Right renal pelvis (tissue), 4 donors: ENCODE results near the gene TNFSF18. TPM values are rescaled to one million over a fixed set of nuclear protein-coding genes. Genes with fewer than 3 reads are reported as not detected.

Experiments used
- polyA plus RNA-seq, 4 donors: library from polyadenylated mRNA; unstranded; fragments of 120-200 nt; gene quantifications; one replicate each; pipeline ENCODE4 v1.2.1, GENCODE V29; 2013; ENCODE audit not compliant: insufficient read length in 4 of 4

Gene TNFSF18
- polyA plus RNA-seq, 4 donors: 0.10 to 0.30 (median 0.20) TPM

Other genes starting within 250 kb of the TNFSF18 start
- gene TNFSF4, start 156.4 kb upstream of the TNFSF18 start, polyA plus RNA-seq: 1 to 10 TPM; 1.4 to 2.4 (median 1.9) TPM